Right cardiac atrium (tissue), 5 donors: ENCODE results near the gene DHX16. TPM values are rescaled to one million over a fixed set of nuclear protein-coding genes. Genes with fewer than 3 reads are reported as not detected.

Source experiments
- ATAC-seq, 2 donors: fragments of 200-7000 bp; cut with Tn5 transposase; one replicate each; pipeline versions ENCODE4 v1.8.0 to v1.9.1; 2020; ENCODE audit warnings: moderate library complexity in 2 of 2, mild to moderate bottlenecking in 1 of 2
- DNase-seq, 3 donors: peaks; one replicate each; pipeline ENCODE4 v3.0.0-alpha.2; 2020
- H3K27ac ChIP-seq: one replicate; pipeline ENCODE4 v1.5.1; 2013; ENCODE audit warnings: mild to moderate bottlenecking, low read length, control low read depth, moderate library complexity
- H3K27me3 ChIP-seq: one replicate; pipeline ENCODE4 v1.6.1; 2013; ENCODE audit not compliant: control insufficient read depth, insufficient read depth
- H3K4me1 ChIP-seq: one replicate; pipeline ENCODE4 v1.6.1; 2013; ENCODE audit warnings: low read length; ENCODE audit not compliant: control insufficient read depth, insufficient read depth
- H3K4me3 ChIP-seq: one replicate; pipeline ENCODE4 v1.5.1; 2013; ENCODE audit warnings: low read length, control low read depth
- H3K9me3 ChIP-seq: one replicate; pipeline ENCODE4 v1.6.1; 2013; ENCODE audit warnings: low read length; ENCODE audit not compliant: control insufficient read depth
- WGBS: extraction: QIAGEN DNeasy Blood & Tissue Kit; methylation state at CpG from one replicate; pipeline ENCODE4 v1.1.7; 2013; 5-methylcytosine and 5-hydroxymethylcytosine counted together
- intact Hi-C, 4 donors: fragments of 100-400 bp; cut with DNase I; formaldehyde crosslinking; loops; one replicate each; pipeline versions ENCODE4 v1.11.0 to v1.14.0; 2022 to 2023
- polyA plus RNA-seq: library from polyadenylated mRNA; stranded (reverse); fragments of 200-250 nt; gene quantifications from one replicate; pipeline ENCODE4 v1.2.3, GENCODE V29; 2013
- total RNA-seq, 4 donors: library from RNA; stranded (reverse); fragmentation: NEBNext Ultra II Directional; extraction: Animal tissue kit (Norgen Biotek cat#: 25700); gene quantifications; one replicate each; pipeline ENCODE4 v1.2.1, GENCODE V29; 2021
- donor health status: healthy with polysubstance abuse.
- donor health status: DM: no; HTN: yes; CAD: no.
- donor health status: DM: no; HTN: no; CAD: no.
- donor health status: DM: no; HTN: yes; CAD: no; lungs with severe emphysema.
- donor health status: DM: yes; HTN: yes; CAD: no.

The DHX16 gene
- total and polyA plus RNA-seq, 5 donors, result 17.0 to 23.4 (median 19.4) TPM

DNA sequence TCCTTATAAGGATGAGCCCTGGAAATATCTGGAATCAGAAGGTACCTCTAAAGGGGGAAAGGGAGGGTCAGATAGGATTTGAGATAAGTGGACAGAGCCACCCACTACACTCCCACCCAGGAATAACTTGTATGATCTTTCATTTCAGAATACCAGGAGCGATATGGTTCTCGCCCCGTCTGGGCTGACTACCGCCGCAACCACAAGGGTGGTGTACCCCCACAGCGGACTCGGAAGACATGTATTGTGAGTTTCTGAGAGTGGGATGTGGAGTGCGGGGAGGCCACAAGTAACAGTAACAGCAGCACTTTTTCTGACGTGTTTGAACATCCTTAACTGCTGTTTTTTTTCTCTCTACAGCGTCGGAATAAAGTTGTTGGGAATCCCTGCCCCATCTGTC lies 53.2 kb downstream of the DHX16 start:
- WGBS, result 94% methylated on average over 11 of the region's 11 CpGs
- Histone ChIP-seq H3K27me3 (no peaks in the 10 kb centered on the region), H3K9me3 (no peaks in the 10 kb centered on the region), H3K4me3 (no peak overlapping the region), H3K27ac (no peak overlapping the region), H3K4me1 (peaks cover under 1% of the 10 kb centered on the region)
- no peak for DNase-seq
- ATAC-seq, result no peak
- intact Hi-C loops, result no loop called here

DNA sequence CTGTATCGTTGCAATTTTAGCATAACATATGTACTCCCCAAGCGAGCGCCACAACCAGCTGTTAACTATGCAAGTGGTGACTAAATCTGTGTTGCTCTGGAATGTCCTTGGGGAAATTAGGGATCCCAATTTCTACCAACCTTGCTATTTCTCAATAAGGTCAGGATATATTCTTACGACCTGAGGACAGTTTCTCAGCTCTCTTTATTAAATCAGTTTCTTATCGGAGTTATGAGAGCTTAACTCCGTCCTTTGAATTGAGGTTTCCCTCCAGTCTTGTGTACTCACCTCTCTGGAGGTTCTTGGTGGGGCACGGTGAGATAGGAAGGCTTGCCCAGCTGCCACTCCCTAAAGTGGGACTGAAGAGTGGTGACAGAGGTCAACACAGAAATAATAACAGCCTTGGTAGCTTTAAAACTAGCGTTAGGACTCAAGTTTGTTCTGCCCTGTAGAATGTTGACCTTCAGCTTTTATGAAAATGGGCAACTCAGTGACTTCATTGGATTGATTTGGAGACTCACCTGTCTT lies 54.5 kb downstream of the DHX16 start:
- Histone ChIP-seq H3K4me3 (peak overlapping the region; percentile 76), H3K27me3 (no peaks in the 10 kb centered on the region), H3K9me3 (no peaks in the 10 kb centered on the region), H3K27ac (peak overlapping the region; percentile 85), H3K4me1 (peaks cover 4% of the 10 kb centered on the region)
- 6% methylated on average over 8 of the region's 8 CpGs for WGBS
- ATAC-seq (no peak), DNase-seq (no peak)
- intact Hi-C loops, result no loop called here

- Histone ChIP-seq H3K27ac (peak within 1 kb of the TSS; percentile 99), H3K27me3 (no peaks in the 10 kb centered on the region), H3K9me3 (no peaks in the 10 kb centered on the region), H3K4me1 (peaks cover 4% of the 10 kb centered on the region), H3K4me3 (peak within 1 kb of the TSS; percentile 99)
- ATAC-seq (peak; percentile 91 to 92), DNase-seq (peak; percentile 99)
- intact Hi-C loops, result no loop called here
- under 1% methylated on average over 34 of the region's 34 CpGs for WGBS
These were observed 55.1 kb downstream of the DHX16 start, which contains the start of gene MRPS18B for GRCh38 chr6:30617565-30618269. MRPS18B (plus strand) TSS chr6:30617840; CDS start chr6:30617866, 26 bp downstream.

GRCh38 chr6:30616811-30617564 lies 55.8 kb downstream of the DHX16 start, which contains the start of gene PPP1R10:
PPP1R10 (minus strand) TSS chr6:30617243; CDS start chr6:30609944, 7,299 bp downstream.
- Histone ChIP-seq H3K27me3 (no peaks in the 10 kb centered on the region), H3K9me3 (no peaks in the 10 kb centered on the region), H3K27ac (peak within 1 kb of the TSS; percentile 99), H3K4me1 (peaks cover 6% of the 10 kb centered on the region), H3K4me3 (peak within 1 kb of the TSS; percentile 99)
- DNase-seq, result peak; percentile 99
- peak; percentile 90 to 92 for ATAC-seq
- intact Hi-C loops, result no loop called here
- WGBS, result under 1% methylated on average over 40 of the region's 40 CpGs

DNA sequence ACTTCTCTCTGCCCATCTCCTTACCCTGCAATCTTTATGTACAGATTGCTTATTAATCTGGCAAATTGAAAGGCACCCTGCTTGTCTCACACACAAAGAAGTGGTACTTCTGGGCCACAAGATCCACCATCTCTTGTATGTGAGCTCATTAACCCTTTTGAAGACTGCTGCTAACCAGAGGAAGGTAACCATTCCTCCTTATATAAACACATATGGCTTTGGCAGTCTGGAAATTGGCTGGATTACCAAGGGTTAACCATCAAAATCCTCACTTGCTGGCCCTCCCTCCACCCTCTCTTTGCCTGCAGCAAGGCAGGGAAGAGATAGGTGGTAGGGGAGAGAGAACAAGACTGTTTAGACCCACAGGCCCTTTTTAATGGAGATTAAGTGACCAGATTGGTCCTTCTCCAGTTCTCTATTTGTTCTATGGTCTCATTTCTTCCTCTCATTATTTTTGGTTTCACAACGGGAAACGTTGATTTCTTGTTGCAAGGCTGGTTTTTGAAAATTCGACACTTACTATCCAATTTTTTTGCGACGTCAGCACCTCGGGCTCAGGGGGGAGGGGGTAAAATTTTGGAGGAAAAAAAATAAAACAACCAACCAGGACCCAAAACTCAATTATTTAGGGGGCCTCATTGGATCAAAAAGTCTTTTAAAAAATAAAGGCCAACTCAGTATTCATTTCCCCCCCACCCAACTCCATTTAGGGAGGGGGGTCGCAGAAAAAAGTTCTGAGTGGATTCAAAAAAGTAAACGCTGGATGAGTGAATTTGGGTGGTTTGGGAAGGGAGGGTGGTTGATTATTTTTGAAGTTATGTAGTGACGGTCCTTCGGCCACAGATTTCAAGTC lies 56.6 kb downstream of the DHX16 start:
- Histone ChIP-seq H3K9me3 (no peaks in the 10 kb centered on the region), H3K4me3 (peak overlapping the region; percentile 99), H3K4me1 (peaks cover 6% of the 10 kb centered on the region), H3K27ac (peak overlapping the region; percentile 99), H3K27me3 (no peaks in the 10 kb centered on the region)
- no peak for ATAC-seq
- peak in 1 of 3 donors; percentile 38 for DNase-seq
- under 1% methylated on average over 10 of the region's 10 CpGs for WGBS
- intact Hi-C loops, result no loop called here

GRCh38 chr6:30615219-30615957 lies 57.4 kb downstream of the DHX16 start:
- intact Hi-C loops, result no loop called here
- under 1% methylated on average over 10 of the region's 10 CpGs for WGBS
- H3K4me1 ChIP-seq, result peaks cover 6% of the 10 kb centered on the region

GRCh38 chr6:30614843-30615218 lies 58.0 kb downstream of the DHX16 start:
- Histone ChIP-seq H3K4me1 (peaks cover 6% of the 10 kb centered on the region), H3K9me3 (no peaks in the 10 kb centered on the region), H3K4me3 (peak overlapping the region; percentile 99), H3K27me3 (no peaks in the 10 kb centered on the region), H3K27ac (peak overlapping the region; percentile 88)
- peak; percentile 83 to 88 (median 84) for DNase-seq
- intact Hi-C loops, result no loop called here
- WGBS, result under 1% methylated on average over 6 of the region's 6 CpGs
- ATAC-seq, result peak; percentile 80 to 86

More at GRCh38 chr6:30615219-30615957, 57.4 kb downstream of the DHX16 start:
- peak overlapping the region; percentile 99 for H3K4me3 ChIP-seq
- H3K27me3 ChIP-seq, result no peaks in the 10 kb centered on the region
- peak in 1 of 2 donors; percentile 5 for ATAC-seq
- peak overlapping the region; percentile 100 for H3K27ac ChIP-seq
- no peaks in the 10 kb centered on the region for H3K9me3 ChIP-seq
- DNase-seq, result peak in 1 of 3 donors; percentile 30

DNA sequence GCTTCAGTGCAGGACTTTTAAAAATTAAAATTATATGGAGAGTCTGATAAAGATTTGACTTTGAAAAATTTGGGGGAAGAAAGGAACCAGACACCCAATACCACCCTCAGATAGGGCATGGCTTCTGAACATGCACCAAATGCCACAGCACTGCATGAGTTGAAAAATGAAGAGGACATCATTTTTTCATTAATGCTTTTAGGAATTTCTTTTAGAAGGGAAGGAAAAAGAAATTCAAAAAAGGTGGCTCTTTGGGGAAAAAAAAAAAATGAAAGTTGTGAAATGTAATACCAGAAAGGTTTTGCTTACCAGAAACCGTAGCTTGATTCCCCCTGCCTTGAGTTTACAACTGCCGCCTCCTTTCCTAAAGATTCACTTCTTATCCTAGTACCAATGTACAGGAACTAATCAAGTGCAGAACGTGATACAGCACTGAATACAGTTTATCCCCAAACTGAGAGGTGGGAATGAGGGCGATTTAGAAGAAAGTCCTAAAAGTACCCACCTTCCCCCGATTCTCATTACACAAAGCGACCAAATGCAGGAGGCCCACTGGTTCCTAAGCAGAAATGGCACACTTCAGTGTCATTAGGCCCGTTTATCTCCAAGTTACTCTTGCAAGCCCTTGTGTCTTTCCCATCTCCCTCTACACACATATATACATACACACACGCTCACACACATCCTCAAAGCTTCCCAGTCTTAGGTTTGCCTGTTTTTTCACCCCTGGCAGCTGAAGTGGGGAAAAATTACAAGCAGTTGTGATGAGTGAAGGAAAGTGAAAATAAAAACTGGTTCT lies 58.6 kb downstream of the DHX16 start:
- H3K4me3 ChIP-seq, result peak overlapping the region; percentile 99
- DNase-seq (peak in 1 of 3 donors; percentile 21), ATAC-seq (no peak)
- H3K27me3 ChIP-seq, result no peaks in the 10 kb centered on the region
- H3K27ac ChIP-seq, result peak overlapping the region; percentile 88
- intact Hi-C loops, result no loop called here
- WGBS, result 21% methylated on average over 8 of the region's 8 CpGs
- peaks cover 6% of the 10 kb centered on the region for H3K4me1 ChIP-seq
- no peaks in the 10 kb centered on the region for H3K9me3 ChIP-seq

GRCh38 chr6:30613251-30614043 lies 59.4 kb downstream of the DHX16 start:
- ATAC-seq, result no peak
- intact Hi-C loops, result no loop called here

More at GRCh38 chr6:30613251-30614043, 59.4 kb downstream of the DHX16 start:
- Histone ChIP-seq H3K27ac (peak overlapping the region; percentile 8), H3K4me1 (peaks cover 6% of the 10 kb centered on the region), H3K27me3 (no peaks in the 10 kb centered on the region), H3K4me3 (no peak overlapping the region), H3K9me3 (no peaks in the 10 kb centered on the region)
- peak in 1 of 3 donors; percentile 3 for DNase-seq
